SK-N-SH (cell line): ENCODE data around the gene WNT9B. TPM values are rescaled to one million over a fixed set of nuclear protein-coding genes. Genes with fewer than 3 reads are reported as not detected.

Experiments
- CTCF ChIA-PET: fragments of 300-600, 350-600 bp; formaldehyde crosslinking; extraction: SDS; loops from one replicate; lab custom pipeline; 2021; lab: Yijun Ruan, JAX
- POLR2A ChIA-PET: fragments of 350-600 bp; sonication (Branson Sonifier 250); formaldehyde crosslinking; extraction: SDS; loops from one replicate; lab custom pipeline; 2020; ENCODE audit warnings: antibody characterized with exemption, inconsistent platforms; lab: Yijun Ruan, JAX
- DNase-seq: peaks from one replicate; pipeline ENCODE4 v3.0.0; 2012
- H2AFZ ChIP-seq: fragments of 200-600 bp; sonication (generic); 2 replicates; pipeline ENCODE4 v1.8.1; 2016; ENCODE audit warnings: antibody characterized with exemption, mild to moderate bottlenecking, low read depth
- H3F3A ChIP-seq: fragments of 200-600 bp; sonication (generic); replicated peaks from 2 replicates; pipeline ENCODE3; 2016; ENCODE audit warnings: antibody characterized with exemption, mild to moderate bottlenecking; ENCODE audit not compliant: insufficient read depth
- H3K27ac ChIP-seq, 2 experiments: fragments of 200-500 bp in 1 of 2; fragments of 200-600 bp in 1 of 2; sonication (Bioruptor generic) in 1 of 2; sonication (generic), shearing (Covaris generic) in 1 of 2; 2 replicates each; pipeline versions ENCODE4 v1.5.1 to v1.6.1; 2014 to 2016; ENCODE audit warnings: low read depth in 2 of 2, inconsistent platforms in 1 of 2, low read length in 1 of 2, mild to moderate bottlenecking in 1 of 2, mixed read lengths in 1 of 2
- H3K27me3 ChIP-seq: fragments of 200-600 bp; sonication (generic), shearing (Covaris generic); 2 replicates; pipeline ENCODE4 v1.6.1; 2016; ENCODE audit warnings: mixed run types; ENCODE audit not compliant: insufficient read depth
- H3K36me3 ChIP-seq, 2 experiments: fragments of 200-500 bp in 1 of 2; fragments of 200-600 bp in 1 of 2; sonication (Bioruptor generic) in 1 of 2; sonication (generic) in 1 of 2; replicated peaks in 1 of 2; 2 replicates each; pipeline versions ENCODE3 to v1.5.1; 2014 to 2016; ENCODE audit warnings: low read length in 1 of 2, mild to moderate bottlenecking in 1 of 2; ENCODE audit not compliant: insufficient read depth in 2 of 2, control insufficient read depth in 1 of 2
- H3K4me1 ChIP-seq, 2 experiments: fragments of 200-500 bp in 1 of 2; fragments of 200-600 bp in 1 of 2; sonication (Bioruptor generic) in 1 of 2; sonication (generic), shearing (Covaris generic) in 1 of 2; 2 replicates each; pipeline versions ENCODE4 v1.5.1 to v1.6.1; 2014 to 2016; ENCODE audit warnings: low read depth in 1 of 2, low read length in 1 of 2, mixed run types in 1 of 2; ENCODE audit not compliant: insufficient read depth in 2 of 2, control insufficient read depth in 1 of 2
- H3K4me2 ChIP-seq: fragments of 200-600 bp; sonication (generic), shearing (Covaris generic); 2 replicates; pipeline ENCODE4 v1.6.1; 2017; ENCODE audit warnings: mixed run types
- H3K4me3 ChIP-seq, 2 experiments: fragments of 200-500 bp in 1 of 2; fragments of 200-600 bp in 1 of 2; sonication (Bioruptor generic) in 1 of 2; sonication (generic), shearing (Covaris generic) in 1 of 2; 2 replicates each; pipeline versions ENCODE4 v1.5.1 to v1.8.1; 2014 to 2016; ENCODE audit warnings: low read depth in 2 of 2, inconsistent platforms in 1 of 2, low read length in 1 of 2, mild to moderate bottlenecking in 1 of 2, mixed read lengths in 1 of 2, moderate library complexity in 1 of 2
- H3K79me2 ChIP-seq: fragments of 200-600 bp; sonication (generic); 2 replicates; pipeline ENCODE4 v1.8.1; 2017; ENCODE audit warnings: mild to moderate bottlenecking; ENCODE audit not compliant: insufficient read depth
- H3K9ac ChIP-seq: fragments of 200-600 bp; sonication (generic); 2 replicates; pipeline ENCODE4 v1.6.1; 2017; ENCODE audit warnings: mixed run types
- H3K9me2 ChIP-seq: fragments of 200-600 bp; sonication (generic); 2 replicates; pipeline ENCODE4 v1.6.1; 2017; ENCODE audit warnings: mixed run types
- H3K9me3 ChIP-seq: fragments of 200-600 bp; sonication (generic); 2 replicates; pipeline ENCODE4 v1.6.1; 2017; ENCODE audit warnings: mixed run types, mild to moderate bottlenecking, moderate library complexity
- H4K20me1 ChIP-seq: fragments of 200-600 bp; sonication (generic); 2 replicates; pipeline ENCODE4 v1.6.1; 2017; ENCODE audit warnings: mild to moderate bottlenecking, mixed run types; ENCODE audit not compliant: insufficient read depth
- EP300 ChIP-seq, 2 experiments: IDR thresholded peaks; 2 replicates each; pipeline versions ENCODE4 v1.4.0 to v1.6.1; 2012; ENCODE audit warnings: borderline replicate concordance in 1 of 2, low read depth in 1 of 2, low read length in 1 of 2
- EZH2phosphoT487 ChIP-seq: fragments of 200-600 bp; sonication (generic); IDR thresholded peaks from 2 replicates; pipeline ENCODE4 v1.6.1; 2017; ENCODE audit warnings: low read depth, mixed run types, mild to moderate bottlenecking, antibody characterized with exemption, moderate library complexity, borderline replicate concordance
- FOXJ3 ChIP-seq: sonication (generic); formaldehyde crosslinking; IDR thresholded peaks from 2 replicates; pipeline ENCODE4 v1.5.1; 2020; ENCODE audit warnings: mild to moderate bottlenecking, missing genetic modification reagents
- GABPA ChIP-seq: IDR thresholded peaks from 2 replicates; pipeline ENCODE4 v1.4.0; 2012; ENCODE audit warnings: low read depth, mild to moderate bottlenecking
- GATA2 ChIP-seq: sonication (generic); formaldehyde crosslinking; IDR thresholded peaks from 2 replicates; pipeline ENCODE4 v1.5.0; 2020; ENCODE audit warnings: mild to moderate bottlenecking, missing genetic modification reagents
- IRF3 ChIP-seq: fragments of 150-350 bp; IDR thresholded peaks from 2 replicates; pipeline ENCODE4 v1.6.1; 2016; ENCODE audit warnings: mild to moderate bottlenecking, low read depth, low read length
- JUND ChIP-seq: IDR thresholded peaks from 2 replicates; pipeline ENCODE4 v1.4.0; 2012
- MEF2A ChIP-seq: IDR thresholded peaks from 2 replicates; pipeline ENCODE4 v1.4.0; 2012; ENCODE audit warnings: low read depth, borderline replicate concordance
- NFIC ChIP-seq: IDR thresholded peaks from 2 replicates; pipeline ENCODE4 v1.4.0; 2012; ENCODE audit warnings: borderline replicate concordance
- POLR2AphosphoS5 ChIP-seq: IDR thresholded peaks from 2 replicates; pipeline ENCODE4 v1.6.1; 2012; ENCODE audit warnings: low read depth, low read length
- RXRA ChIP-seq: IDR thresholded peaks from 2 replicates; pipeline ENCODE4 v1.4.0; 2012; ENCODE audit warnings: low read depth, mild to moderate bottlenecking, borderline replicate concordance
- TAF1 ChIP-seq: IDR thresholded peaks from 2 replicates; pipeline ENCODE4 v1.6.1; 2012; ENCODE audit warnings: low read depth, mild to moderate bottlenecking, low read length, moderate library complexity, borderline replicate concordance
- TEAD4 ChIP-seq: IDR thresholded peaks from 2 replicates; pipeline ENCODE4 v1.4.0; 2012; ENCODE audit warnings: mild to moderate bottlenecking, borderline replicate concordance; ENCODE audit not compliant: insufficient read depth
- USF1 ChIP-seq: IDR thresholded peaks from 2 replicates; pipeline ENCODE4 v1.4.0; 2012; ENCODE audit warnings: low read depth, borderline replicate concordance
- YY1 ChIP-seq: IDR thresholded peaks from 2 replicates; pipeline ENCODE4 v1.4.0; 2012; ENCODE audit warnings: low read depth, mild to moderate bottlenecking
- ZBTB33 ChIP-seq: IDR thresholded peaks from 2 replicates; pipeline ENCODE4 v1.4.0; 2012; ENCODE audit warnings: low read depth, borderline replicate concordance
- WGBS: methylation state at CpG from one replicate; pipeline ENCODE4 v1.1.6; 2017; ENCODE audit warnings: low lambda C conversion rate; 5-methylcytosine and 5-hydroxymethylcytosine counted together
- polyA plus RNA-seq, 3 experiments: library from polyadenylated mRNA; depleted of rRNA; stranded (reverse); fragments of >200 nt; gene quantifications; 2 replicates each; pipeline ENCODE4 v1.2.3, GENCODE V29; 2012
- TF ChIP-seq, protein P1 (sequence below): fragments of 200-600 bp; sonication (generic); IDR thresholded peaks from 2 replicates; pipeline ENCODE4 v1.6.1; 2017; ENCODE audit warnings: antibody characterized with exemption, mild to moderate bottlenecking, moderate library complexity
- TF ChIP-seq, protein P2 (sequence below): IDR thresholded peaks from 2 replicates; pipeline ENCODE4 v1.6.1; 2012; ENCODE audit warnings: mild to moderate bottlenecking, low read depth, low read length, moderate library complexity

WNT9B gene
- polyA plus RNA-seq, 1 of the 3 experiments (the other 2 are of a cell fraction) = not detected

DNA sequence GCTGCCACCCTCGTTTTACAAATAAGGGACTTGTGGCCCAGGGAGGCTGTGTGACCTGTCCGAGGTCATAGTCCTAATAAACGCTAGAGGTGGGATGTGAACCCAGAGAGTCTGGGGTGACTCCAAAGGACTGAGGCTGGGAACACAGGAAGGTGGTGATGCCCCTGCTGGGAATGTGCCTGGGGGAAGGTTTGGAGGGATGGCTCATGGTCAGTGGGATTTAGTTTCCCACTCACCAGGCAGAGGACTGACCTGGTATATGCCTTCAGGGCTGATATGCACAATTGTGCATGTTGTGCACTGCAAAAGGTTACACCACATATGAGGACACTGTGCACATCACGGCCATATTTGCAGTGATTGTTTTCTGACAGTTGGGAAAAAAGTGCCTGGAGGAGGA is 13.9 kb upstream of the WNT9B start:
- 63% methylated on average over 4 of the region's 4 CpGs for WGBS
- H3K79me2 ChIP-seq = no peaks in the 10 kb centered on the region
- H3K27me3 ChIP-seq = peaks cover 17% of the 10 kb centered on the region; the same call in 1 of the 2 replicates
- ChIA-PET CTCF (interaction anchor here (2.7 to 6.2 kb wide), 2 partner anchors 10 to 104 kb away, joined by 12 to 115 read pairs; no protein-coding TSS in a partner anchor), POLR2A (no interaction called here)
- H3K4me2 ChIP-seq = no peak overlapping the region
- H3K4me3 ChIP-seq = no peak overlapping the region
- no peak overlapping the region for H3K27ac ChIP-seq
- no peaks in the 10 kb centered on the region for H3K36me3 ChIP-seq
- no peak for DNase-seq
- H3F3A ChIP-seq = no peaks in the 10 kb centered on the region
- peaks cover 0 to 9% of the 10 kb centered on the region in 2 experiments; a peak in 2 of 4 replicates for H3K4me1 ChIP-seq
- TF ChIP-seq, protein P1, sequence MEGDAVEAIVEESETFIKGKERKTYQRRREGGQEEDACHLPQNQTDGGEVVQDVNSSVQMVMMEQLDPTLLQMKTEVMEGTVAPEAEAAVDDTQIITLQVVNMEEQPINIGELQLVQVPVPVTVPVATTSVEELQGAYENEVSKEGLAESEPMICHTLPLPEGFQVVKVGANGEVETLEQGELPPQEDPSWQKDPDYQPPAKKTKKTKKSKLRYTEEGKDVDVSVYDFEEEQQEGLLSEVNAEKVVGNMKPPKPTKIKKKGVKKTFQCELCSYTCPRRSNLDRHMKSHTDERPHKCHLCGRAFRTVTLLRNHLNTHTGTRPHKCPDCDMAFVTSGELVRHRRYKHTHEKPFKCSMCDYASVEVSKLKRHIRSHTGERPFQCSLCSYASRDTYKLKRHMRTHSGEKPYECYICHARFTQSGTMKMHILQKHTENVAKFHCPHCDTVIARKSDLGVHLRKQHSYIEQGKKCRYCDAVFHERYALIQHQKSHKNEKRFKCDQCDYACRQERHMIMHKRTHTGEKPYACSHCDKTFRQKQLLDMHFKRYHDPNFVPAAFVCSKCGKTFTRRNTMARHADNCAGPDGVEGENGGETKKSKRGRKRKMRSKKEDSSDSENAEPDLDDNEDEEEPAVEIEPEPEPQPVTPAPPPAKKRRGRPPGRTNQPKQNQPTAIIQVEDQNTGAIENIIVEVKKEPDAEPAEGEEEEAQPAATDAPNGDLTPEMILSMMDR = no peak
- TF ChIP-seq GABPA (no peak), MEF2A (no peak), EZH2phosphoT487 (no peak)
- no peaks in the 10 kb centered on the region for H4K20me1 ChIP-seq
- no peaks in the 10 kb centered on the region for H3K9me3 ChIP-seq
- no peak overlapping the region for H2AFZ ChIP-seq
- H3K9me2 ChIP-seq = no peaks in the 10 kb centered on the region
- H3K9ac ChIP-seq = no peak overlapping the region

DNA sequence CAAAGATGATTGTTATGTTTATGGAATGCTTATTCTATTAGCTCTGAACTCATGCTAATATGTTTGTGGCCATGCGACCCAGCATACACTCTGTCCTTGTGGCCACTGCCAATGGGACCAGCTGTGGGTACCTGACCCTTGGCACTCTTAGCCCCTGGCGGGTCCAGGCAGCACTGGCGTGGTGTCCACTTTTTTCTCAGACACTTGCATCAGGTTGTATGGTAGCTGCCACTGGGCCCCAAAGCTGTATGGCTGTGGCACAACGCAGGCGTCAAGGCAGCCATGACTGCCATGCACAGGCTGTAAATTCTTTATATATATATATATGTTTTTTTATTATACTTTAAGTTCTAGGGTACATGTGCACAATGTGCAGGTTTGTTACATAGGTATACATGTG is 12.2 kb upstream of the WNT9B start:
- POLR2A ChIA-PET = no interaction called here
- no peaks in the 10 kb centered on the region for H3K36me3 ChIP-seq
- H3K9me3 ChIP-seq = no peaks in the 10 kb centered on the region
- H4K20me1 ChIP-seq = no peaks in the 10 kb centered on the region
- WGBS = 80% methylated on average over 5 of the region's 5 CpGs
- DNase-seq = no peak
- no peak overlapping the region for H3K9ac ChIP-seq
- peaks cover 17% of the 10 kb centered on the region; the same call in 1 of the 2 replicates for H3K27me3 ChIP-seq
- H3K9me2 ChIP-seq = no peaks in the 10 kb centered on the region
- H3K4me3 ChIP-seq = no peak overlapping the region
- H2AFZ ChIP-seq = no peak overlapping the region
- H3K4me1 ChIP-seq = peaks cover 0 to 3% of the 10 kb centered on the region in 2 experiments; a peak in 1 of 4 replicates
- H3K4me2 ChIP-seq = no peak overlapping the region
- no peaks in the 10 kb centered on the region for H3K79me2 ChIP-seq
- CTCF ChIA-PET = interaction anchor here (0.6 to 1.7 kb wide), 4 partner anchors 29 to 796 kb away, joined by 3 to 8 read pairs (median 4); no protein-coding TSS in a partner anchor
- H3K27ac ChIP-seq = no peak overlapping the region
- no peaks in the 10 kb centered on the region for H3F3A ChIP-seq
- no peak for TF ChIP-seq USF1
- no peak for TF ChIP-seq YY1
- TF ChIP-seq GATA2 (CRISPR knock-in tag) = no peak
- TF ChIP-seq FOXJ3 (CRISPR knock-in tag) = no peak
- no peak for TF ChIP-seq IRF3
- no peak for TF ChIP-seq TEAD4
- no peak for TF ChIP-seq POLR2AphosphoS5
- TF ChIP-seq EZH2phosphoT487 = no peak
- no peak for TF ChIP-seq MEF2A
- TF ChIP-seq ZBTB33 = no peak
- no peak for TF ChIP-seq RXRA
- no peak for TF ChIP-seq TAF1
- no peak for TF ChIP-seq NFIC
- TF ChIP-seq, protein P2, sequence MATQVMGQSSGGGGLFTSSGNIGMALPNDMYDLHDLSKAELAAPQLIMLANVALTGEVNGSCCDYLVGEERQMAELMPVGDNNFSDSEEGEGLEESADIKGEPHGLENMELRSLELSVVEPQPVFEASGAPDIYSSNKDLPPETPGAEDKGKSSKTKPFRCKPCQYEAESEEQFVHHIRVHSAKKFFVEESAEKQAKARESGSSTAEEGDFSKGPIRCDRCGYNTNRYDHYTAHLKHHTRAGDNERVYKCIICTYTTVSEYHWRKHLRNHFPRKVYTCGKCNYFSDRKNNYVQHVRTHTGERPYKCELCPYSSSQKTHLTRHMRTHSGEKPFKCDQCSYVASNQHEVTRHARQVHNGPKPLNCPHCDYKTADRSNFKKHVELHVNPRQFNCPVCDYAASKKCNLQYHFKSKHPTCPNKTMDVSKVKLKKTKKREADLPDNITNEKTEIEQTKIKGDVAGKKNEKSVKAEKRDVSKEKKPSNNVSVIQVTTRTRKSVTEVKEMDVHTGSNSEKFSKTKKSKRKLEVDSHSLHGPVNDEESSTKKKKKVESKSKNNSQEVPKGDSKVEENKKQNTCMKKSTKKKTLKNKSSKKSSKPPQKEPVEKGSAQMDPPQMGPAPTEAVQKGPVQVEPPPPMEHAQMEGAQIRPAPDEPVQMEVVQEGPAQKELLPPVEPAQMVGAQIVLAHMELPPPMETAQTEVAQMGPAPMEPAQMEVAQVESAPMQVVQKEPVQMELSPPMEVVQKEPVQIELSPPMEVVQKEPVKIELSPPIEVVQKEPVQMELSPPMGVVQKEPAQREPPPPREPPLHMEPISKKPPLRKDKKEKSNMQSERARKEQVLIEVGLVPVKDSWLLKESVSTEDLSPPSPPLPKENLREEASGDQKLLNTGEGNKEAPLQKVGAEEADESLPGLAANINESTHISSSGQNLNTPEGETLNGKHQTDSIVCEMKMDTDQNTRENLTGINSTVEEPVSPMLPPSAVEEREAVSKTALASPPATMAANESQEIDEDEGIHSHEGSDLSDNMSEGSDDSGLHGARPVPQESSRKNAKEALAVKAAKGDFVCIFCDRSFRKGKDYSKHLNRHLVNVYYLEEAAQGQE = no peak
- TF ChIP-seq EP300 (IDR thresholded peaks at IDR 0.05; ENCODE audit: borderline replicate concordance in 1 of 2, low read depth in 1 of 2, low read length in 1 of 2) = no peak
- TF ChIP-seq JUND = no peak
